ENCODE results near the gene FOXF2.
"Not testable (repeated sequence)": the region's sequence is repeated elsewhere in the genome, so short reads cannot be mapped to it uniquely, and the experiment has no call there.

FOXF2 gene

DNA sequence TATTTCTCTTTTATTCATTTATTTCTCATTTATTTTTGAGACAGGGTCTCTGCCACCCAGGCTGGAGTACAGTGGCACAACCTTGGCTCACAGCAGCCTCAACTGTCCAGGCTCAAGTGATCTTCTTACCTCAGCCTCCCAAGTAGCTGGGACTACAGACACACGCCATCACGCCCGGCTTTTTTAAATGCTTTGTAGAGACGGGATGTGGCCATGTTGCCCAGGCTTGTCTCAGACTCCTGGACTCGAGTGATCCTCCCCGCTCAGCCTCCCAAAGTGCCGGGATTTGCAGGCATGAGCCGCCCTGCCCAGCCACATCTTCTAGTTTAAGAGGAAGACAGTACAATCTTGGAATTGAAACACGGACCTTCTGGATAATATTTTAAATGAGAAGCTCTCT, 21.6 kb upstream of the FOXF2 start:
- TF ChIP-seq, protein P1, sequence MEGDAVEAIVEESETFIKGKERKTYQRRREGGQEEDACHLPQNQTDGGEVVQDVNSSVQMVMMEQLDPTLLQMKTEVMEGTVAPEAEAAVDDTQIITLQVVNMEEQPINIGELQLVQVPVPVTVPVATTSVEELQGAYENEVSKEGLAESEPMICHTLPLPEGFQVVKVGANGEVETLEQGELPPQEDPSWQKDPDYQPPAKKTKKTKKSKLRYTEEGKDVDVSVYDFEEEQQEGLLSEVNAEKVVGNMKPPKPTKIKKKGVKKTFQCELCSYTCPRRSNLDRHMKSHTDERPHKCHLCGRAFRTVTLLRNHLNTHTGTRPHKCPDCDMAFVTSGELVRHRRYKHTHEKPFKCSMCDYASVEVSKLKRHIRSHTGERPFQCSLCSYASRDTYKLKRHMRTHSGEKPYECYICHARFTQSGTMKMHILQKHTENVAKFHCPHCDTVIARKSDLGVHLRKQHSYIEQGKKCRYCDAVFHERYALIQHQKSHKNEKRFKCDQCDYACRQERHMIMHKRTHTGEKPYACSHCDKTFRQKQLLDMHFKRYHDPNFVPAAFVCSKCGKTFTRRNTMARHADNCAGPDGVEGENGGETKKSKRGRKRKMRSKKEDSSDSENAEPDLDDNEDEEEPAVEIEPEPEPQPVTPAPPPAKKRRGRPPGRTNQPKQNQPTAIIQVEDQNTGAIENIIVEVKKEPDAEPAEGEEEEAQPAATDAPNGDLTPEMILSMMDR (IDR thresholded peaks at IDR 0.05), result no peak
- no peak overlapping the region for H3K27ac ChIP-seq
- no peak overlapping the region for H3K4me3 ChIP-seq
- DNase-seq (ENCODE audit: low spot score), result no peak

- TF ChIP-seq, protein P1 (IDR thresholded peaks at IDR 0.05), result no peak
- Histone ChIP-seq H3K27ac (no peak overlapping the region), H3K4me3 (no peak overlapping the region)
- no peak for DNase-seq (ENCODE audit: low spot score)
Observed at GRCh38 chr6:1368940-1369339, 20.4 kb upstream of the FOXF2 start.

- not testable (repeated sequence) for DNase-seq (ENCODE audit: low spot score); H3K27ac ChIP-seq; H3K4me3 ChIP-seq
Observed at GRCh38 chr6:1369695-1370094, 19.7 kb upstream of the FOXF2 start.

GRCh38 chr6:1371933-1372332, 17.4 kb upstream of the FOXF2 start:
- TF ChIP-seq, protein P1 (IDR thresholded peaks at IDR 0.05), result no peak
- H3K4me3 ChIP-seq, result no peak overlapping the region
- DNase-seq (ENCODE audit: low spot score), result peak; percentile 3
- H3K27ac ChIP-seq, result no peak overlapping the region

DNA sequence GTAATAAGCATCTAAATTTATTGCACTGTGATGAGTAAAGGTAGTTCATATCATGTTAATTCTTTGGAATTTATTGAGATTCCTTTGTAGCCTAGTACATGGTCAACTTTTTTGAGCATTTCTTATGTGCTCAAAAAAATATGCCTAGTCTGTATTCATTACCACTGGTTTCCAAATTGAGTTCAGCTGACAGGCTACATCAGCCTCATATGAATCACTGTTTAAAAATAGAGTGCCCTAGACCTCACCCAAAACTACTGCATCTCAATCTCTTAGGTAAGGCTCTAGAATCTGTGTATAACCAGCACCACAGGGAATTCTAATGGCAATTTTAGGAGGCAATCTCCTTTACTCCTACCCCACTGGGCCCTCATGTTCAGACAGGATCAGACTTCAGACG, 16.7 kb upstream of the FOXF2 start:
- no peak overlapping the region for H3K27ac ChIP-seq
- no peak for DNase-seq (ENCODE audit: low spot score)
- TF ChIP-seq, protein P1 (IDR thresholded peaks at IDR 0.05), result no peak
- no peak overlapping the region for H3K4me3 ChIP-seq

DNA sequence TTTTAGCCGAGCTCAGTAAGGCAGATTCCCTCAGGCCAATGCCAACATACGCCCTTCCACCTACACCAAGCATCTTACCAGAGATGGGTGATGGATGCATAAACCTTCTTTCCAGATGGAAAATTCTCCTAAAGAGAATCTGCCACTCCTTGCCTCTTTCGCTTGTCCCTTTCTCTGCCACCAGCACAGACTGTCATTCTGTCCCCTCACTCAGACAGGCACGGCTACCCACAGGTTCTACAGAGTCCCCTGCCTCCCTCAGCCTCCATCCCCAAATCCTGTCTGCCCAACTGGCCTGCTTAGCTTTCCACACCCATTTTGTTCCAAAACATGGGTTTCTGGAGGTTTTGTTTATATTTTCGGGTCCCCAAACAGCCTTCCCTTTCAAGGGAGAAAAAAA, 12.7 kb upstream of the FOXF2 start:
- H3K27ac ChIP-seq, result no peak overlapping the region
- DNase-seq (ENCODE audit: low spot score), result peak; percentile 22
- no peak overlapping the region for H3K4me3 ChIP-seq
- TF ChIP-seq, protein P1 (IDR thresholded peaks at IDR 0.05), result no peak

DNA sequence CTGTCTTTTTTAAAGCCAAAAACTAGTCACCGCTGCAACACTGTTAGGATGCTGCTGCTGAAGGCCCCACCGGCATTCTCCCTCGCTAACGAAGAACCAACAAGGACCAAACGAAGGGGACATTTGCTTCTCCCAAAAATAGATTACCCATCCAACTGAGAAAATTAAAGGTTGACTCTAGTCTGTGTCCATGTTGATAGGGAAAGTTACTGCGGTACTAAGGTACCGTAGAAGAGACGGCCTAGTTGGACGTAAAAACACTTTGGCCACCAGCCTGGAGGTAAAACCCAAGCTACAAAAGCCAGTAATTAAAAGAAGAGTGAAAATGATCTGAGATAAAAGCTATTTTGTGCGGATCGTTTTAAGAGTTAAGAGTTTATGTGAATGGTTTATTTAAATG, 11.8 kb upstream of the FOXF2 start:
- peak; percentile 19 for DNase-seq (ENCODE audit: low spot score)
- H3K27ac ChIP-seq, result no peak overlapping the region
- TF ChIP-seq, protein P1 (IDR thresholded peaks at IDR 0.05), result no peak
- no peak overlapping the region for H3K4me3 ChIP-seq

All from coronary artery (tissue), 2 donors.